Occipital lobe (tissue), 2 donors: ENCODE results near the gene PXMP4. TPM values are rescaled to one million over a fixed set of nuclear protein-coding genes. Genes with fewer than 3 reads are reported as not detected.
"Not testable (repeated sequence)": the region's sequence is repeated elsewhere in the genome, so short reads cannot be mapped to it uniquely, and the experiment has no call there.

Experiments used
- DNase-seq: peaks from one replicate; lab custom pipeline; 2025; lab: John Stamatoyannopoulos, UW
- total RNA-seq: library from RNA; depleted of rRNA; stranded (reverse); fragments of >200 nt; gene quantifications from one replicate; pipeline ENCODE4 v1.2.3, GENCODE V29; 2014

Gene PXMP4
- total RNA-seq, 1 donor from 2014 or later, result 12.5 TPM

- no peak for DNase-seq
Observed at GRCh38 chr20:33704197-33704924, 15.7 kb downstream of the PXMP4 start.

DNA sequence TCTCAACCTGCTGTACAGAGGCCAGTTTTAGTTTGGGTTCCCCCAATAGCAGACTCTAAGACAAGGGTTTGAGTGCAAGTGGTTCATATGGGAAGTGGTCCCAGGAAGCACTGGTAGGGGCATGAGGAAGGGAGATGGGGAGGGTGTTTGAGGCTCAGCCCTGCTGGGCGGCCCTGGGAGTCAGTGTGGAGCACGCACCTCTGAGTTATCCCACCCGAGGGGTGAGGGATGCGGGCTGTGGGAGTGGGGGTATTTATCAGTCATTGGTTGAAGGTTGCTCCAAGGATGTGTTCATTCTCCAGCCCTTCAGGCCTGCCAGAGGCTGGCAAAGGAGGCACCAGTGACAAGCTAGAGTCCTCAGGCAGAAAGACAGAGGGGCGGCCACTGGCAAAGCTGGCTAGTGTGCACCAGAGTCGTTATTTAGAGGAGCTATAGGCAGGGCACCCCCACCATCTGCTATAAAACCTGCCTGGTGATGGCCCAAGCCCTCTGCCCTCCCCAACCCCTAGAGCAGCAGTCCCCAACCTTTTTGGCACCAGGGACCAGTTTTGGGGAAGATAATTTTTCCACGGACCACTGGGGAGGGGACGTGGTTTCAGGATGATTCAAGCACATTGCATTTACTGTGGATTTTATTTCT lies 16.5 kb downstream of the PXMP4 start:
- DNase-seq, result no peak

DNA sequence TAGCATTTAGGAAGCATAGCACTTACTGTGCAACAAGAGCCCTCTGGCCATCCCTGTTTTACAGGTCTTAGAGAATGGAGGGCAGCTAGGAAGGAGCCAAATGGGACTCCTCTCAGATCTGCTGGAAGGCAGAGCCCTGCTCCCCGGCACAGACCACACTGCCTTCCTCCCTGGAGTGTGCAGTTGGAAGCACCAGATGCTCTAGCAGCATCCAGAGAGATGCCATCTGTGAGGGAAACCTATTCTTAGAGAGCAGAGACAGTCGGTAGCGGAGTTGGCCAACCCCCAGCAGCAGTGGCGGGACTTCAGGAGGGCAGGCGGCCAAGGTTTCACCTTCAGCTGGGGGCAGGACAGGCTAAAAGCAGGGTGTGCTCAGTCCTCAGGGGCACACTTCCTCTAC lies 17.2 kb downstream of the PXMP4 start:
- peak; percentile 45 for DNase-seq

DNA sequence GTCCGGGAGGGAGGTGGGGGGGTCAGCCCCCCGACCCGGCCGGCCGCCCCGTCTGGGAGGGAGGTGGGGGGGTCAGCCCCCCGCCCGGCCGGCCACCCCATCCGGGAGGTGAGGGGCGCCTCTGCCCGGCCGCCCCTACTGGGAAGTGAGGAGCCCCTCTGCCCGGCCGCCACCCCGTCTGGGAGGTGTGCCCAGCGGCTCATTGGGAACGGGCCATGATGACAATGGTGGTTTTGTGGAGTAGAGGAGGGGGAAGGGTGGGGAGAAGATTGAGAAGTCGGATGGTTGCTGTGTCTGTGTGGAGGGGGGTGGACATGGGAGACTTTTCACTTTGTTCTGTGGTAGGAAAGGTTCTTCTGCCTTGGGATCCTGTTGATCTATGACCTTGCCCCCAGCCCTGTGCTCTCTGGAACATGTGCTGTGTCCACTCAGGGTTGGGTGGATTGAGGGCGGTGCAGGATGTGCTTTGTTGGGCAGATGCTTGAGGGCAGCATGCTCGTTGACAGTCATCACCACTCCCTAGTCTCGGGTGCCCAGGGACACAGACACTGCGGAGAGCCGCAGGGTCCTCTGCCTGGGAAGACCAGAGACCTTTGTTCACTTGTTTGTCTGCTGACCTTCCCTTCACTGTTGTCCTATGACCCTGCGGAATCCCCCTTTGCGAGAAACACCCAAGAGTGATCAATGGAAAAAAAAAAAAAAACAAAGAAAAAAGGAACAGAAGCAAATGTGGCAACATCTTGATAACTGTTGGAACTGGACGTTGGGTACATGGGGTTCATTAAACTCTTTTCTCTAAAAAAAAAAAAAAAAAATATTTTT lies 18.3 kb downstream of the PXMP4 start:
- no peak for DNase-seq

- not testable (repeated sequence) for DNase-seq
Observed at GRCh38 chr20:33700696-33701441, 19.2 kb downstream of the PXMP4 start.

- DNase-seq, result not testable (repeated sequence)
Observed at GRCh38 chr20:33698966-33699365, 21.1 kb downstream of the PXMP4 start.

DNA sequence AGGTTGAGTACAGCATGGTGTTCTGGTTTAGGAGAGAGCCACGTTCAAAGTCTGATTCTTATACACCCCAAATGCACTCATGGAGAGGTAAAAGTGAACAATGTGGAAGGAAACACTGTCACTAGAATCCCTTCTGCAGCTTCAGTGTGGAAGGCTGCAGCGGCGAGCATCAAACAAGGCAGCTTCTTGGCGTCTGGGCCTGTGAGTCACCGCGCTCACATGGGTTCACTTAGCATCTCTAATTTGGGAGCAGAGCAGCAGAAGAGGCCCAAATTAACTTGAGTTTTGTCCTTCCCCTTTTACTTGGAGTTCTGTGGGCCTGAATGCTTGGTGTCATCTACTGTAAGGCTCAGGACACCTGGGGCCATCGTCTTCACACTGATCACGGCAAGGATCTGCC lies 23.0 kb downstream of the PXMP4 start:
- DNase-seq, result peak; percentile 82

GRCh38 chr20:33696448-33696847 lies 23.7 kb downstream of the PXMP4 start:
- no peak for DNase-seq

DNA sequence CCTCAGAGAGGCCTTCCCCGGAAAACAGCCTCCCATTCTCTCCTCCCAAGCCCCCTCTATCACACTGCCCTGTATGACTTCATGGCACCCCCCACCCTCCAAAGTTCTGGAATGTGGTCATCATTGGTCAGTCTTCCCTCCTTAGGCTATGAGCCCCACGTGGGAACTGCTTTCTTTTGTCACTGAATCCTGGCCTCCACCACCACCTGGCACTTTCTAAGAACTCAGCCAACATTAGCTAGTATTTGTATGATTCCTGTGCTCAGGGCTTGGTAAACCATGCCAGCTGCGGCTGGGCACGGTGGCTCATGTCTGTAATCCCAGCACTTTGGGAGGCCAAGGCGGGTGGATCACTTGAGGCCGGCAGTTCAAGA lies 25.5 kb downstream of the PXMP4 start:
- DNase-seq, result no peak

DNA sequence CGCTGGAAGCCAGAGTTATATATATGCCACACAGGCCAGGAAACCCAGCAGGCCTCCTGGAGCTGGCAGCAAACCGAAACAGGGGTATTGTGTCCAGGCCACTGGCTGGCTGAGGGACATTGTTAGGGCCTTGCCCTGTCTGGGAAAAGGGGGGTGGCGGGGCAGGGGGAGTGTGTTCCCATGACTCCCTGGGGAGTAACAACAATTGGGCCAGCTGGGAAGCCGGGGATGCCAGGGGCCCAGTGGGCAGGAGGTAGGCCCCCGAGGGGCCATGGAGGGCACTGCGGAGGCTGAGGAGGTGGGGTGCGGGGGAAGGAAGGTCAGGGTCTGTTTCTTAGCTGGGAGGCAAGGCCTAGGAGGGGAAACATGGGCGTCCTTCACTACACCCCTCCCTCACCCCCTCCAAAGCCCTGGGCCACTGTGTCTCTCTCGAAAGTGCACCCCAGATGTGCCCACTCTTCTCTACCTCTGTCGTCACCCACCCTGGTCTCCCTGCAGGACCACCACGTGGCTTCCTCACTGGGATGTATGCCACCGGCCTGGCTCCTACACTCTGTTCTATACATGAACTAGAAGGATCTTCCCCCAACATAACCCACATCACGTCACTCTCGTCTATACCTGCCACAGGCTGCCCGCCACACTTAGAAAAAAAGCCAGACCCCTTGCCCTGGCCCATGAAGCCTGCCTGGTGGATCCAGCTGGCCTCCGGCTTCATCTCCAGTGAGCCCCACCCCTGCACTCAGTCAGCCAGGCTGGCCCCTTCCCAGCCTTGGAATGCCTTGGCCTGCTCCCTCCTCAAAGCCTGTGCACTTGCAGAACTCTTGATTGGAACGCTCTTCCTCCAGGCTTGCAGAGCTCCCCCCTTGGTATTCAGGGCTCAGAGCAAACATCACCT lies 26.1 kb downstream of the PXMP4 start:
- peak; percentile 46 for DNase-seq

DNA sequence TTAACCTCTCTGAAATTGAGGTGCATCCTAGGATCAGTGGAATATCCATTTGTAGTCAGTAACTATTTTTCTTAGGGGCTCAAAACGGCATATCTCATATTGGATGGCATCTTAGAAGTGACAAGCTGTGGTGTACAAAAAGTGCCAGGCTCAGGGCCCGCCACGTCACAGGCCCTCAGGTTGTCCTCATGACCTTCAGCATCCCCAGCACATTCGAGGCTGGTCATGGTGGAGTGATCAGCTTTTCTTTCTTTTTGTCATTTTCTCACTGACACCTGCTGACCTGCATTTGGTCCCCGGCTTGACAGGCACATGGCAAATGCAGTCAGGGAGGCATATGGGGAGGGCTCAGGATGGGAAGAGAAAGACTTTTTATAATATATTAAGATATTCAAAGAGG lies 26.8 kb downstream of the PXMP4 start:
- DNase-seq, result no peak

DNA sequence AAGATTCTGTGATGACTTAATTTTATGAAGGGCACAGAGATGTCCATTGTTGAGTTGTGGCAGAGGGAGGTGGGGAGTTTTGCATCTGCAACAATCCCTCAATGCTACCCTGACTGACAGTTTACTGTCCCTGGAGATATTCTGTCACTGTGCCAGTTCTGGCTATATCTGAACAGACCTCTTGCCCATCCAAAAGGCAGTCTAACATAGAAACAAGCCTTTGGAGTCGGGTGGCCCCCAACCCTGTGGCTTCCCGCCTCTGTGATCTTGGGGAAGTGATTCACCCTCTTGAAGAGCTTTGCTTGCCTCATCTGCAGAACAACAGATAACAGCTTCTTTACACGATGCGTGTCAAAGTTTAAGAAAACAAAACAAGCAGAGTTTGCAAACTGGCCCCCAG lies 30.1 kb downstream of the PXMP4 start:
- no peak for DNase-seq

DNA sequence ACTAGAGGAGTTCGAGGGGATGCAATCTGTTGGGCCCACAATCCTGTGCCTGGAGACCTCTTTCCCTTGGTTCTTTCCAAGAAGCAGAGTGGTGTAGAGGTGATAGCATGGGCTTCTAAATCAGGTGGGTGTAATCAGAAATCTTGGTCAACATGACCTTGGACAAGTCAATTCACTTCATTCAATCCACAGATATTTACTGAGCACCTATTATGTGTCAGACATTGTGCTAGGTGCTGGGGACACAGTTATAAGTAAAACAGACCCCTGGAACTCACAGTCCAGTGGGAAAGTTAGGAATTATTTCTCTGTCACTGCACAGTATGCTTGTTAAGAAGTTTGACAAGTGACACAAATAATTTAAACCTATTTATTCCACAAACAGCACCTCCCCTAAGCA lies 30.6 kb downstream of the PXMP4 start:
- no peak for DNase-seq

- no peak for DNase-seq
Observed at GRCh38 chr20:33688938-33689424, 31.1 kb downstream of the PXMP4 start.

- no peak for DNase-seq
Observed at GRCh38 chr20:33687993-33688937, 31.8 kb downstream of the PXMP4 start.

DNA sequence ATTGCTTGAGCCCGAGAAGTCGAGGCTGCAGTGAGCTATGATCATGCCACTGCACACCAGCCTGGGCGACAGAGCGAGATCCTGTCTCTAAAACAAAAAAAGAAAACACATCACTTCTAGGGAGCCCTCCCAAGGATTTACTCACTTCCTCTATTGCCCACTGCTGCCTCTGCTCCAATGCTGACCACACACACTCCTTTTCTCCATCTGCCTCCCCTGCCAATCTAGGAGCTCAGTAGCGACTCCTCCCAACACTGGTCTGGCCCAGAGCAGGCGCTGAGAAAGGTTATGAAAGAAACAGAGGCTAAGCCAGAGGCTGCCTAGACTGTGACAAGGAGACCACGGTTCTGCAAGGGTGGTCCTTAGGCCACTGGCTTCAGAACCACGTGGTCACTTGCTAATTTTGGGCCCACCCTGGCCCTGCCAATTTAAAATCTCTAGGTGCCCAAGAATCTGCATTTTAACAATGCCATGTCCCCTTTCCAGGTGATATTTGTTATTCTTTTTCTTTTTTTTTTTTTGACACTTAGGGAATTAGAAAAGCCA lies 32.7 kb downstream of the PXMP4 start:
- DNase-seq, result no peak

DNA sequence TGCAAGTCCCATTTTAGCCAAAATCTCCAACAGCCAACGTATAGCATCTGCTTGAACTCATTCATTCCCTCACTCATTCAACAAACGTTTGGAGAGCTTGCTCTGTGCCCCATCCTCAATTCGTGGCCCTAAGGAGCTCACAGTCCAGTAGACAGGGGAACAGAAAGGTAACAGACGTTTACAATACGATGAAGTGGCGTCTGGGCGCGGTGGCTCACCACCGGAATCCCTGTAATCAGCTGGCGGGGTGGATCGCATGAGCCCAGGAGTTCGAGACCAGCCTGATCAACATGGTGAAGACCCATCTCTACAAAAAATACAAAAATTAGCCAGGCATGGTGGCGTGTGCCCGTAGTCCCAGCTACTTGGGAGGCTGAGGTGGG lies 33.1 kb downstream of the PXMP4 start:
- no peak for DNase-seq

GRCh38 chr20:33686100-33686983 lies 33.8 kb downstream of the PXMP4 start, which contains the start of gene E2F1:
Gene E2F1, minus strand, starts transcription at chr20:33686385. Its CDS starts 121 bp downstream, at chr20:33686264.
- DNase-seq, result peak; percentile 87
